GM23338 (cell line): Measurements from ENCODE around the gene DOCK7.

Experiments used
- CTCF ChIP-seq, 2 experiments: fragments of 200-600 bp in 1 of 2; sonication (generic) in 1 of 2; conservative IDR thresholded peaks; 2 replicates each; pipeline versions ENCODE4 v1.5.1 to v1.6.1; 2016 to 2017; ENCODE audit warnings: antibody characterized with exemption in 2 of 2, low read depth in 2 of 2, mild to moderate bottlenecking in 2 of 2, moderate library complexity in 1 of 2
- POLR2AphosphoS5 ChIP-seq: IDR thresholded peaks from 2 replicates; pipeline ENCODE4 v1.6.1; 2016; ENCODE audit warnings: antibody characterized with exemption, low read depth
- REST ChIP-seq: IDR thresholded peaks from one replicate; pipeline ENCODE4 v1.6.1; 2018; ENCODE audit warnings: antibody characterized with exemption; ENCODE audit not compliant: unreplicated experiment
- STAT1 ChIP-seq: IDR thresholded peaks from one replicate; pipeline ENCODE4 v1.6.1; 2016; ENCODE audit warnings: antibody characterized with exemption; ENCODE audit not compliant: unreplicated experiment

GRCh38 chr1:62601457-62601856, 86.7 kb downstream of the DOCK7 start:
- TF ChIP-seq POLR2AphosphoS5 (no peak), CTCF (conservative IDR thresholded peaks at IDR 0.05; ENCODE audit: low read depth in 2 of 2) (no peak), REST (no peak), STAT1 (no peak)
